Activated CD8-positive, alpha-beta memory T cell treated with anti-CD3 and anti-CD28 coated beads for 1 hour (primary cell): ENCODE data around the gene SH3RF3.

Experiments used
- DNase-seq, 2 donors: peaks; one replicate each; pipeline ENCODE4 v3.0.0-alpha.2; 2020; ENCODE audit warnings: low read depth in 1 of 2; ENCODE audit errors: extremely low read depth in 1 of 2

Gene SH3RF3

DNA sequence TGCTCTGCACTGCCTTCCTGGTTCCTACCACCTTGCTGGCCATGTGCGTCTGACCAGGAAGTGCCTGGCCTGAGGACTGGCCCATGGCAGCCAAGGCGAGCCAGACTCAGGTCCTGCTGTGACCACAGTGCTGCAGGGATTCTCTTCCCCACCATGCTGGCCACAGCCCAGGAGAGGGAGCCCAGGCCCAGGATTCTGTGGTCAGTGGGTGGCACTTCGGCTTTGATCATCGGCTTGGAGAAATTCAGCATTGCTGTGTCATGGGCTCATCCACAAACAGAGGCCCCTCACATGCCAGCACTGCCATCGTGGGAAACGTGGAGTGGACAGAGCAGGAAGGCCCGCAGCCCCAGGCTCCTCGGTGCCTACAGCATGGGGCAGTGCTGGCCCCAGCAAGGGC is 273.2 kb downstream of the SH3RF3 start:
- no peak for DNase-seq

- DNase-seq, result no peak
Observed at GRCh38 chr2:109402980-109403840, 274.2 kb downstream of the SH3RF3 start.

GRCh38 chr2:109403841-109404201 is 274.8 kb downstream of the SH3RF3 start:
- no peak for DNase-seq

GRCh38 chr2:109404681-109405080 is 275.7 kb downstream of the SH3RF3 start:
- no peak for DNase-seq

DNA sequence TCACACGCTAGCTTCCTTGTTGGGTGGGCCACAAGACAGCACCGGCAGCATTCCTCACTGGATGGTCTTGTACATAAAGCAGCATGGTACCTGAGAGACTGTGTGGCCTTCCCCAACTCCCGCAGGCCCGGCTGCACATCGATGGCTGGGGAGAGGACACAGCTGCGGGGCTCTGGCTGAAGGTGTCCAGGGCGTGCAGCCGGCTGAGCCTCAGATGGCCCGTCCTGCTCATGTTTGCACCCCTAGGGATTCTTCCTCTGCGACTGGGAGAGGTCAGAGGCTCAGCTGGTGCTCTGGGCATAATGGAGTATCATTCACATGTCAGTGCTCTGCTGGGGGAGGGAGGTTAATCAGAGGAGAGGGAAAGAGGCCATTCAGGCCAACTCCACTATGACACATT is 276.9 kb downstream of the SH3RF3 start:
- DNase-seq, result no peak

DNA sequence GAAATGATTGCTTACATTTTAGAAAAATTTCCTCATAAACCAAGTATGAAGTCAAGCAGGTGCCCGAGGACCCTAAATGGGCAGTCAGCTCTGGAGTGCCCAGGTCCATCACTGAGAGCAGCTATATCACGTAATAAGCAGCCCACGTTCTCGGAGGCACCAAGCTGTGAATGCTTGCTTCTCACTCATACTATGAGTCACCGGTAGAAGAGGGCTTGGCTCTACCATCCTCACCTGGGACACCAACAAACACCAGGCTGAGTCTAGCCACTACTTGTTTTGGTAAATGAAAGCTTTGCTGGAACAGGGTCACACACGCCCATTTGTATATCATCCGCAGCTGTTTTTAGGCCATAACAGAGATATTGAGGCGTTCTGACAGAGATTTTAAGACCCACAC is 277.3 kb downstream of the SH3RF3 start:
- no peak for DNase-seq

- DNase-seq, result no peak
Observed at GRCh38 chr2:109407276-109408042, 278.5 kb downstream of the SH3RF3 start.

GRCh38 chr2:109408043-109408335 is 279.0 kb downstream of the SH3RF3 start:
- no peak for DNase-seq

- DNase-seq, result no peak
Observed at GRCh38 chr2:109409321-109410038, 280.5 kb downstream of the SH3RF3 start.

GRCh38 chr2:109410039-109410815 is 281.2 kb downstream of the SH3RF3 start:
- no peak for DNase-seq

- DNase-seq, result no peak
Observed at GRCh38 chr2:109411640-109412325, 282.8 kb downstream of the SH3RF3 start.

GRCh38 chr2:109415581-109416013 is 286.6 kb downstream of the SH3RF3 start:
- DNase-seq, result no peak

GRCh38 chr2:109417701-109418335 is 288.8 kb downstream of the SH3RF3 start:
- no peak for DNase-seq

DNA sequence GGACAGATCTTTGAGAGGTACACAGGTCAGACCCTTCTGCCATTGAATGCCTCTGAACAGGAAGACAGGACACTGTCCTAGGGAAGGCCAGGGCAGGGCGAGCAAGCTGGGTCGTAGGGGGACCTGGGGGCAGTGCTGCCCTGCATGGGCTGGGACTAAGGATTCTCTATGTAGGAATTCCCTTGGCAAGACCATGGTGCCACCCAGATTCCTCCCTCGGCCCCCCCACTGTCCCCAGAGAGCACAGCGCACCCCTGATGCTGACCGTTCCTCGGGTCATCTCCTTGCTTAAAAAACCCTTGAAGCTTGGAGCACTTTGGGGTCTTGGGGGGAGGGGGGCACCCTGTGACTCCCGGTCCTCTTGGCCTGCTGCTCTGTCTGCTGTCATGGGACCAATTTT is 289.7 kb downstream of the SH3RF3 start:
- no peak for DNase-seq

DNA sequence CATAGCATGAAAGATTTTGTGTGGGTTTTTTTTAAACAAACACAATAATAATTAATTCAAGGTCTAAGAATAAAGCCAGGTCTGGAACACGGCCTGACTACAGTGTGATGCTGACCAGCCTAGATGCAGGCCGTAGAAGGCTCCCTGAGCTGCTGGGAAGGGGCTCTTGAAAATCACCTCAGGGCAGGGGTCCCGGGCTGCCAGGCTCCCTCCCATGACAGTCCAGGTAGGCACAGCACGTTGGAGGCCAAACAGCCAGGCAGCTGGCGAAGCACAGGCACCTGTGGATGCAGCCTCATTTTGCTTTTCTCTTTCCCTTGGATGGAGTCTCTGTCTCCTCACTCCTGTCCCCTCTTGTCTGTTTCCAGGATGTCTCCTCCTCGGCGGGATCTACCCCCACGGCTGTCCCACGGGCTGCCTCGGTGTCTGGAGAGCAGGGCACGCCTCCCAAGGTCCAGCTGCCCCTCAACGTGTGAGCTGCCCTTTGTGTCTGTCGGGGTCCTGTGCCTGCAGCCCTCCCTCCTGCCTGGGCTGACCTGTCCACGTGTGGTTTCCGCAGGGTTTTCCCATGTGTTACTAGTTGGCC is 290.3 kb downstream of the SH3RF3 start:
- DNase-seq, result no peak

DNA sequence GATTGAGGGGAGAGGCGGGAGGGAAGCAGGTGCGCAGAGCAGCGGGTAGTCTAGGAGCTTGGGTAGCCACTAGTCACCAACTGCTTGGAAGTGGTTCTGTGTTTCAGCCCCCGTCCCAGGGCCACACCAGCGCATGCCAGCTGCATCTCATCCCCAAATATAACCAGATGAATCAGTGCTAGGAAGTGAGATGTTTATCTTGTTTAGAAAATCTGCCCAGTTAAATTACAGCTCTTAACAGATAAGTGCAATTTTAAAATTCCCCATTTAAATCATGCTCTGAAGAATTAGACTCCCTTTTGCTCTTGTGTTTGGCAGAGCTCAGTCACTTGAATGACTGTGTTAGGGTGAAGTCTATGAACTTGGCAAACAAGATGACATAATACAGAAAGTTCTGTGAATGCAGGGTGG is 291.0 kb downstream of the SH3RF3 start:
- DNase-seq, result no peak

DNA sequence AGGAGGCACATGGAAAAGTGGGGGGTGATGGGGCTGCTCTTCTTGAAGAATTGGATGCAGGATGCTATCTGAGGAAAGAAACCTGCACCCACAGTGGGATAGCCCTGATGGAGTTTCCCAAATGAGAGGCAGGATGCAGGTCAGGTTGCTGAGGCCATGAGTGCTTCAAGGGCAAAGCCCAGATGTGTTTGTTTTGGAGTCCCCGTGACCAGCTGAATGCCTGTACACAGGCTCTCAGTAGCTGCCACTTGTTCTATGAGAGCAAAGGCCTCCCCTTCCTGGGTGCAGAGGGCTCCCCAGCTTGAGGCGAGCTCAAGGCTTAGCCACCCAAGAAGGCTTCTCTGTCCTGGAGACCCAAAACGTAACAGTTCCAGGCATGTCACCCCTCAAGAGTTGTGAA is 292.1 kb downstream of the SH3RF3 start:
- DNase-seq, result no peak

- DNase-seq, result no peak
Observed at GRCh38 chr2:109421642-109422041, 292.6 kb downstream of the SH3RF3 start.

GRCh38 chr2:109422071-109422757 is 293.2 kb downstream of the SH3RF3 start:
- no peak for DNase-seq
